CD4-positive, alpha-beta T cell (primary cell): Measurements from ENCODE around the gene NPPB. TPM values are rescaled to one million over a fixed set of nuclear protein-coding genes. Genes with fewer than 3 reads are reported as not detected.

Experiments
- ATAC-seq: fragments of 200-7000 bp; cut with Tn5 transposase; one replicate; pipeline ENCODE4 v1.10.0; 2022; ENCODE audit warnings: mild to moderate bottlenecking; ENCODE audit not compliant: poor library complexity
- CTCF ChIA-PET: fragments of 350-600 bp; sonication (Branson Sonifier 250); formaldehyde crosslinking; loops from one replicate; lab custom pipeline; 2021; ENCODE audit warnings: antibody characterized with exemption, inconsistent platforms; lab: Charles Lee
- POLR2A ChIA-PET: fragments of 350-600 bp; sonication (Branson Sonifier 250); formaldehyde crosslinking; loops from one replicate; lab custom pipeline; 2021; ENCODE audit warnings: antibody characterized with exemption, inconsistent platforms; lab: Charles Lee
- DNase-seq, 14 experiments: peaks; one replicate each; pipeline ENCODE4 v3.0.0-alpha.2; 2013 to 2020; ENCODE audit warnings: mixed read lengths in 2 of 14
- H3K27ac ChIP-seq, 2 donors: one replicate each; pipeline versions ENCODE4 v1.5.1 to v1.7.0; 2013; ENCODE audit warnings: low read length in 2 of 2, low read depth in 1 of 2, mild to moderate bottlenecking in 1 of 2
- H3K27me3 ChIP-seq, 2 experiments: 1 replicate in 1 of 2; 2 replicates in 1 of 2; pipeline versions ENCODE4 v1.6.1 to v1.7.0; 2013; ENCODE audit warnings: low read length in 2 of 2, control low read depth in 1 of 2, mild to moderate bottlenecking in 1 of 2, moderate library complexity in 1 of 2; ENCODE audit not compliant: insufficient read depth in 2 of 2, control insufficient read depth in 1 of 2
- H3K36me3 ChIP-seq: one replicate; pipeline ENCODE4 v1.6.1; 2013; ENCODE audit warnings: low read length, control low read depth; ENCODE audit not compliant: insufficient read depth
- H3K4me1 ChIP-seq: one replicate; pipeline ENCODE4 v1.6.1; 2013; ENCODE audit warnings: low read length, control low read depth; ENCODE audit not compliant: insufficient read depth
- H3K4me3 ChIP-seq: one replicate; pipeline ENCODE4 v1.5.1; 2013; ENCODE audit warnings: mild to moderate bottlenecking, low read length, moderate library complexity
- H3K9me3 ChIP-seq, 2 experiments: 1 replicate in 1 of 2; 2 replicates in 1 of 2; pipeline versions ENCODE4 v1.6.1 to v1.7.0; 2013; ENCODE audit warnings: low read length in 2 of 2, mild to moderate bottlenecking in 2 of 2, control low read depth in 1 of 2, moderate library complexity in 1 of 2; ENCODE audit not compliant: control insufficient read depth in 1 of 2, insufficient read depth in 1 of 2
- H3K27ac Mint-ChIP-seq: one replicate; pipeline ENCODE4 v1.8.0; 2020; ENCODE audit warnings: mixed read lengths
- H3K27me3 Mint-ChIP-seq: one replicate; pipeline ENCODE4 v1.8.0; 2021; ENCODE audit warnings: mixed read lengths
- H3K36me3 Mint-ChIP-seq: one replicate; pipeline ENCODE4 v1.8.0; 2021; ENCODE audit warnings: low read depth, mixed read lengths
- H3K4me1 Mint-ChIP-seq: one replicate; pipeline ENCODE4 v1.8.0; 2021; ENCODE audit warnings: low read depth, mixed read lengths
- H3K4me3 Mint-ChIP-seq: one replicate; pipeline ENCODE4 v1.8.0; 2020; ENCODE audit warnings: mild to moderate bottlenecking, mixed read lengths
- H3K9me3 Mint-ChIP-seq: one replicate; pipeline ENCODE4 v1.8.0; 2020; ENCODE audit warnings: mixed read lengths
- CTCF ChIP-seq: fragments of 200-600 bp; IDR thresholded peaks from one replicate; pipeline ENCODE4 v1.8.0; 2022; ENCODE audit warnings: antibody characterized with exemption, mild to moderate bottlenecking
- intact Hi-C, 2 experiments: fragments of 100-400 bp; cut with DNase I in 1 of 2; cut with micrococcal nuclease in 1 of 2; formaldehyde crosslinking; loops; one replicate each; pipeline versions ENCODE4 v1.15.1 to v1.9.0; 2023 to 2025; cut with DNase I, micrococcal nuclease
- total RNA-seq, 174 experiments: library from RNA in 2 of 174; stranded (reverse) in 2 of 174; gene quantifications; one replicate each; pipeline ENCODE4 v1.2.3 and lab custom pipeline; 2021 to 2026

Gene NPPB
- total RNA-seq, 2 experiments from 2014 or later = not detected

- H3K4me1 ChIP-seq = no peaks in the 10 kb centered on the region
- Mint-ChIP-seq H3K36me3 (no peaks in the 10 kb centered on the region), H3K4me3 (no peak overlapping the region), H3K27me3 (no peaks in the 10 kb centered on the region), H3K27ac (no peak overlapping the region), H3K4me1 (no peaks in the 10 kb centered on the region), H3K9me3 (no peaks in the 10 kb centered on the region)
- H3K27ac ChIP-seq = no peak overlapping the region
- peaks cover 0 to 12% of the 10 kb centered on the region in 2 experiments for H3K9me3 ChIP-seq
- no peak for ATAC-seq
- intact Hi-C loops = no loop called here
- POLR2A ChIA-PET = interaction anchor here (2.8 kb wide), 1 partner anchor 25 kb away, joined by 10 read pairs; no protein-coding TSS in a partner anchor
- peaks cover 0 to 2% of the 10 kb centered on the region in 2 experiments for H3K27me3 ChIP-seq
- TF ChIP-seq CTCF = no peak
- DNase-seq = no peak
- CTCF ChIA-PET = no interaction called here
- H3K4me3 ChIP-seq = no peak overlapping the region
- H3K36me3 ChIP-seq = no peaks in the 10 kb centered on the region
Observed at GRCh38 chr1:11882814-11883538, 24.2 kb upstream of the NPPB start.

GRCh38 chr1:11881749-11882441 lies 23.1 kb upstream of the NPPB start:
- Mint-ChIP-seq H3K27me3 (peaks cover 4% of the 10 kb centered on the region), H3K9me3 (no peaks in the 10 kb centered on the region), H3K4me3 (no peak overlapping the region), H3K4me1 (no peaks in the 10 kb centered on the region), H3K27ac (no peak overlapping the region), H3K36me3 (no peaks in the 10 kb centered on the region)
- H3K27ac ChIP-seq = no peak overlapping the region
- intact Hi-C loops = no loop called here
- TF ChIP-seq CTCF = no peak
- no peaks in the 10 kb centered on the region for H3K36me3 ChIP-seq
- no peak for DNase-seq
- peaks cover 0 to 2% of the 10 kb centered on the region in 2 experiments for H3K27me3 ChIP-seq
- CTCF ChIA-PET = no interaction called here
- POLR2A ChIA-PET = interaction anchor here (2.8 kb wide), 1 partner anchor 26 kb away, joined by 10 read pairs; no protein-coding TSS in a partner anchor
- no peaks in the 10 kb centered on the region for H3K4me1 ChIP-seq
- H3K9me3 ChIP-seq = peaks cover 0 to 12% of the 10 kb centered on the region in 2 experiments
- ATAC-seq = no peak
- H3K4me3 ChIP-seq = no peak overlapping the region

- Mint-ChIP-seq H3K4me1 (no peaks in the 10 kb centered on the region), H3K27me3 (peaks cover 10% of the 10 kb centered on the region), H3K4me3 (no peak overlapping the region), H3K36me3 (no peaks in the 10 kb centered on the region), H3K27ac (no peak overlapping the region), H3K9me3 (no peaks in the 10 kb centered on the region)
- Histone ChIP-seq H3K36me3 (no peaks in the 10 kb centered on the region), H3K4me3 (no peak overlapping the region), H3K27me3 (peaks cover 0 to 2% of the 10 kb centered on the region in 2 experiments), H3K9me3 (peaks cover 0 to 12% of the 10 kb centered on the region in 2 experiments), H3K4me1 (no peaks in the 10 kb centered on the region), H3K27ac (no peak overlapping the region)
- no peak for DNase-seq
- ChIA-PET CTCF (no interaction called here), POLR2A (interaction anchor here (2.8 kb wide), 1 partner anchor 27 kb away, joined by 10 read pairs; no protein-coding TSS in a partner anchor)
- no peak for TF ChIP-seq CTCF
- ATAC-seq = no peak
- intact Hi-C loops = no loop called here
Observed at GRCh38 chr1:11880911-11881748, 22.4 kb upstream of the NPPB start.
